ENCODE data around the gene DNAAF3.

The DNAAF3 gene

GRCh38 chr19:55197528-55197927, 31.1 kb upstream of the DNAAF3 start:
- Histone ChIP-seq H3K4me3 (ENCODE audit: severe bottlenecking) (no peak overlapping the region), H3K9me3 (ENCODE audit: severe bottlenecking) (peaks cover 5% of the 10 kb centered on the region), H3K4me1 (ENCODE audit: insufficient read depth, poor library complexity, severe bottlenecking) (no peaks in the 10 kb centered on the region), H3K27ac (ENCODE audit: poor library complexity, severe bottlenecking) (no peak overlapping the region), H3K36me3 (ENCODE audit: low read depth) (no peaks in the 10 kb centered on the region), H3K27me3 (ENCODE audit: insufficient read depth, poor library complexity, severe bottlenecking) (no peaks in the 10 kb centered on the region)
- TF ChIP-seq CTCF (IDR thresholded peaks at IDR 0.05; ENCODE audit: poor library complexity, severe bottlenecking) = no peak
- DNase-seq (ENCODE audit: low spot score) = no peak
- no peak; the same call in 2 of the 3 replicates for ATAC-seq (ENCODE audit: low read depth)

DNA sequence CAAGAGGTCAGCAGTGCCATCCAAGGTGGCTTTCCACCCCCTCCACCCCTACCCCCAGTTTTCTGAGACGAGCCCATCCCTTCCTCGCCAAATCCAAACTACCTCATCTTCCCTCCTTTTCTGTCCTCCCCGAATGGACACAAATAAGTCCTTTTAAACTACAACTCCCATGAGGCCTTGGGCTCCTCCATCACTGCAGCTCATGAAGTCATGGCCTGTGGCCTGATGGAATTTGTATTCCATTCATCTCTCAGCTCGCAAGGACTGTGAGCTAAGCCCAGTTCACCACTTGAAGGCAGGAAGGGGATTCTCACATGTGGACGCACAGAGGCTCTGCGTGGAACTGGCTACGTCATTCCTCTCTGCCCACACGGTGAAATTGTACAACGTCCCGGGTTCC, 30.4 kb upstream of the DNAAF3 start:
- Histone ChIP-seq H3K27ac (ENCODE audit: poor library complexity, severe bottlenecking) (no peak overlapping the region), H3K27me3 (ENCODE audit: insufficient read depth, poor library complexity, severe bottlenecking) (no peaks in the 10 kb centered on the region), H3K36me3 (ENCODE audit: low read depth) (no peaks in the 10 kb centered on the region), H3K9me3 (ENCODE audit: severe bottlenecking) (peaks cover 5% of the 10 kb centered on the region), H3K4me1 (ENCODE audit: insufficient read depth, poor library complexity, severe bottlenecking) (no peaks in the 10 kb centered on the region), H3K4me3 (ENCODE audit: severe bottlenecking) (no peak overlapping the region)
- ATAC-seq (ENCODE audit: low read depth) = peak; percentile 42; the same call in 2 of the 3 replicates
- DNase-seq (ENCODE audit: low spot score) = no peak
- no peak for TF ChIP-seq CTCF (IDR thresholded peaks at IDR 0.05; ENCODE audit: poor library complexity, severe bottlenecking)

DNA sequence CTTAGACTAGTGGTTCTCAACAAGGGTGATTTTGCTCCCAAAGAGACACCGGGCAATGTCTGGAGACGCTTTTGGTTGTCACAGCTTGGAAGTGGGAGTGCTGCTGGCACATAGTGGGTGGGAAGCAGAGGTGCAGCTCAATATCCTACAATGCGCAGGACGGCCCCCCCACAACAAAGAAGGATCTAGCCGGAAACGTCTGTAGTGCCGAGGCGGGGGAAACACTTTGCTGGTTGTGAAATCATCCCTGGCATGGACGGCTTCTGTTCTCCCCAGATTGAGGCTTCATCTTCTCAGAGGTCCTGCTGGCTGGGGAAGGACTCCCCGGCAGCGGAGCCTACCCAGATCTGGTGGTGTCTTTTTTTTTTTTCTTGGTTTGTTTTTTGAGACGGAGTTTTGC, 27.1 kb upstream of the DNAAF3 start:
- Histone ChIP-seq H3K4me3 (ENCODE audit: severe bottlenecking) (no peak overlapping the region), H3K9me3 (ENCODE audit: severe bottlenecking) (peaks cover 5% of the 10 kb centered on the region), H3K4me1 (ENCODE audit: insufficient read depth, poor library complexity, severe bottlenecking) (peaks cover 10% of the 10 kb centered on the region), H3K27ac (ENCODE audit: poor library complexity, severe bottlenecking) (no peak overlapping the region), H3K27me3 (ENCODE audit: insufficient read depth, poor library complexity, severe bottlenecking) (no peaks in the 10 kb centered on the region), H3K36me3 (ENCODE audit: low read depth) (no peaks in the 10 kb centered on the region)
- no peak for TF ChIP-seq CTCF (IDR thresholded peaks at IDR 0.05; ENCODE audit: poor library complexity, severe bottlenecking)
- ATAC-seq (ENCODE audit: low read depth) (no peak), DNase-seq (ENCODE audit: low spot score) (no peak)

- no peak for TF ChIP-seq CTCF (IDR thresholded peaks at IDR 0.05; ENCODE audit: poor library complexity, severe bottlenecking)
- Histone ChIP-seq H3K4me1 (ENCODE audit: insufficient read depth, poor library complexity, severe bottlenecking) (peaks cover 11% of the 10 kb centered on the region), H3K9me3 (ENCODE audit: severe bottlenecking) (no peaks in the 10 kb centered on the region), H3K4me3 (ENCODE audit: severe bottlenecking) (no peak overlapping the region), H3K27ac (ENCODE audit: poor library complexity, severe bottlenecking) (peak overlapping the region; percentile 96), H3K36me3 (ENCODE audit: low read depth) (no peaks in the 10 kb centered on the region), H3K27me3 (ENCODE audit: insufficient read depth, poor library complexity, severe bottlenecking) (no peaks in the 10 kb centered on the region)
- ATAC-seq (ENCODE audit: low read depth) (peak; percentile 97), DNase-seq (ENCODE audit: low spot score) (peak; percentile 98)
These were observed 23.0 kb upstream of the DNAAF3 start for GRCh38 chr19:55189403-55189835.

DNA sequence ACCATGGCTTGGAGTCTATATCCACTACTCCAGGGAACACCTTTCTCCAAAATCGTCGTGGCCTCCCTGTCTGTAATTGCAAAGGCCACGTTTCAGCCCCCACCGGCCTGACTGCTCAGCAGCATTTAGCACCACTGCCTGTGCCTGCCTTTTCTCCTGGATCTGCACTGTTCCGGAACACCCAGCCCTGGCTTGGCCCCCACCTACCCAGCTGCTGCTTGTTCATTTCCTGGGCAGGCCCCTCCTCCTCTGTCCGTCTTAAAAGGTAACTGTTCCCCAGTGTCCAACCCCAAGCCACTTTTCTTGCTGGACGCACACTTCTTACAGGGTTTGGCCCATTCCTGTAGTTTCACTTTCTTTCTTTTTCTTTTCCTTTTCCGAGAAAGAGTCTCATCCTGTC, 22.2 kb upstream of the DNAAF3 start:
- H3K27ac ChIP-seq (ENCODE audit: poor library complexity, severe bottlenecking) = peak overlapping the region; percentile 96
- peaks cover 11% of the 10 kb centered on the region for H3K4me1 ChIP-seq (ENCODE audit: insufficient read depth, poor library complexity, severe bottlenecking)
- H3K9me3 ChIP-seq (ENCODE audit: severe bottlenecking) = no peaks in the 10 kb centered on the region
- no peak for TF ChIP-seq CTCF (IDR thresholded peaks at IDR 0.05; ENCODE audit: poor library complexity, severe bottlenecking)
- H3K27me3 ChIP-seq (ENCODE audit: insufficient read depth, poor library complexity, severe bottlenecking) = no peaks in the 10 kb centered on the region
- peak; percentile 49 for ATAC-seq (ENCODE audit: low read depth)
- no peaks in the 10 kb centered on the region for H3K36me3 ChIP-seq (ENCODE audit: low read depth)
- peak overlapping the region; percentile 10 for H3K4me3 ChIP-seq (ENCODE audit: severe bottlenecking)
- DNase-seq (ENCODE audit: low spot score) = no peak
